ENCODE results near the gene MICB.

MICB gene

DNA sequence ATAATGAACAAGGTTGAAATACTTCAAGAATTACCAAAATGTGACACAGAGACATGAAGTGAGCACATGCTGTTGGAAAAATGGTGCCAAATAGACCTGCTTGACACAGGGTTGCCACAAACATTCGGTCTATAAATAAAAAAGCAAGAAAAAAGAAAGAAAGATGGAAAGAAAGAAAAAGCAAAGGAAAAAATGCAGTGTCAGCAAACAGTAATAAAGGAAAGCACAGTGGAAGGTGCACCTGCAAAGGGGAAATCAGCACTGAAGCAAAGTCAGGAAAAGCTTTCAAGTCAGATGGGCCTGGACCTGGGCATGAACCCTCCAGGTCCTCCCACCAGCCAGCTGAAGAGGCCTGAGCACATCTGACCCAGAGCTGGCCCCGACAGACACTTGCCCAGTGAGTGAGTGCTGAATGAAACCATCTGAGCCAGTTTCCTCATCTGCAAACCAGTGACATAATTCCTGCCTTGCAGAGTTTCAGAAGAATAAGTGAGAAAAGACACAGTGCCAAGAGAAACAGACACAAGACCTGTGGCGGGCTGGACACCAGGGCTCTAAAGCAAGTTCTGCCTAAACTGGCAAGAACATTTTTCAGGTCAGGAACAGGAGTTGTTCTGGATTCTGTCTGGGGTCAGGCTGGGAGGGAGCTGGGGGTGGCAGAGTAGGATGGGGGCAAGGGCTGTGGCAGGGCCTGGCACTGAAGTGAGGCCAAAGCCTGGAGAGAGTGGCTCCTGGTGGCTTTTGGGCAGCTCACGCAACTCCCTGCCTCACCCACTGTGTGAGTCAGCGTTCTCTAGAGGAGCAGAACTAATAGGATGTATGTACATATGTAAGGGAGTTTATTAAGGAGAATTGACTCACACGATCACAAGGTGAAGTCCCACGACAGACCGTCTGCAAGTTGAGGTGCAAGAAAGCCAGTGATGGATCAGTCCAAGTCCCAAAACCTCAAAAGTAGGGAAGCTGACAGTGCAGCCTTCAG is 23.9 kb upstream of the MICB start:
- H3K36me3 ChIP-seq (ENCODE audit: insufficient read depth, low read length): no peaks in the 10 kb centered on the region
- no peak overlapping the region for H3K4me2 ChIP-seq (ENCODE audit: low read depth, low read length, poor library complexity, severe bottlenecking)
- H2AFZ ChIP-seq (ENCODE audit: low read length): no peak overlapping the region
- H3K27me3 ChIP-seq (ENCODE audit: insufficient read depth, low read length, poor library complexity, severe bottlenecking): no peaks in the 10 kb centered on the region
- H3K4me3 ChIP-seq (ENCODE audit: low read length, poor library complexity, severe bottlenecking): no peak overlapping the region
- no peaks in the 10 kb centered on the region for H3K9me2 ChIP-seq (replicated peaks; ENCODE audit: low read depth, low read length)
- H3K4me1 ChIP-seq (ENCODE audit: insufficient read depth, low read length, poor library complexity, severe bottlenecking): no peaks in the 10 kb centered on the region
- TF ChIP-seq, protein P1, sequence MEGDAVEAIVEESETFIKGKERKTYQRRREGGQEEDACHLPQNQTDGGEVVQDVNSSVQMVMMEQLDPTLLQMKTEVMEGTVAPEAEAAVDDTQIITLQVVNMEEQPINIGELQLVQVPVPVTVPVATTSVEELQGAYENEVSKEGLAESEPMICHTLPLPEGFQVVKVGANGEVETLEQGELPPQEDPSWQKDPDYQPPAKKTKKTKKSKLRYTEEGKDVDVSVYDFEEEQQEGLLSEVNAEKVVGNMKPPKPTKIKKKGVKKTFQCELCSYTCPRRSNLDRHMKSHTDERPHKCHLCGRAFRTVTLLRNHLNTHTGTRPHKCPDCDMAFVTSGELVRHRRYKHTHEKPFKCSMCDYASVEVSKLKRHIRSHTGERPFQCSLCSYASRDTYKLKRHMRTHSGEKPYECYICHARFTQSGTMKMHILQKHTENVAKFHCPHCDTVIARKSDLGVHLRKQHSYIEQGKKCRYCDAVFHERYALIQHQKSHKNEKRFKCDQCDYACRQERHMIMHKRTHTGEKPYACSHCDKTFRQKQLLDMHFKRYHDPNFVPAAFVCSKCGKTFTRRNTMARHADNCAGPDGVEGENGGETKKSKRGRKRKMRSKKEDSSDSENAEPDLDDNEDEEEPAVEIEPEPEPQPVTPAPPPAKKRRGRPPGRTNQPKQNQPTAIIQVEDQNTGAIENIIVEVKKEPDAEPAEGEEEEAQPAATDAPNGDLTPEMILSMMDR (conservative IDR thresholded peaks at IDR 0.05; ENCODE audit: low read length): no peak
- no peak for TF ChIP-seq EZH2phosphoT487 (IDR thresholded peaks at IDR 0.05; ENCODE audit: borderline replicate concordance)
- H4K20me1 ChIP-seq (ENCODE audit: insufficient read depth, low read length, poor library complexity, severe bottlenecking): no peaks in the 10 kb centered on the region
- H3F3A ChIP-seq (ENCODE audit: low read depth): no peaks in the 10 kb centered on the region
- no peaks in the 10 kb centered on the region for H3K9me3 ChIP-seq (ENCODE audit: insufficient read depth, low read depth, low read length)
- no peak overlapping the region for H3K9ac ChIP-seq (ENCODE audit: low read depth, low read length, poor library complexity, severe bottlenecking)
- H3K79me2 ChIP-seq (ENCODE audit: insufficient read depth, low read length): no peaks in the 10 kb centered on the region

DNA sequence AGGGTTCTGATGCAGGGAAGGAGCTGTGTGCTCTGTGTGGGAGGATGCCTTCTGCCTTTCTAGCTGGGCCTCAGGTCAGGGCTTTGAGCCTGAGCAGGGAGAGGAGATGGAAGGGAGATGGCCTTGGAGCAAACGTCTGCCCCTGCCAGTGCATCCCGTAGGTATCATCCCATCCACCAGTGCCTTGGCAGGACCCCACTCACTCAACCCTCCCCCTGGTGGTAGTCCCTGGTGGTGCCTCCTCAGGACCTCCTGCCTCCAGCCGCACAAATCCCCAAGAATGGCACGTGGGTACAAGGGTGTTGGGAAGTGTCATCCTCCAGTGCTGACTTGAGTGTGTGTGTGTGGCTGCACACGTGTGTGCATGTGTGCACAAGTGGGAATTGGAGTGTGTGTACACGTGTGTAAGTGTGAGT is 23.1 kb upstream of the MICB start:
- Histone ChIP-seq H3K27me3 (ENCODE audit: insufficient read depth, low read length, poor library complexity, severe bottlenecking) (no peaks in the 10 kb centered on the region), H3K4me2 (ENCODE audit: low read depth, low read length, poor library complexity, severe bottlenecking) (no peak overlapping the region), H3F3A (ENCODE audit: low read depth) (no peaks in the 10 kb centered on the region), H3K4me1 (ENCODE audit: insufficient read depth, low read length, poor library complexity, severe bottlenecking) (no peaks in the 10 kb centered on the region), H3K36me3 (ENCODE audit: insufficient read depth, low read length) (no peaks in the 10 kb centered on the region), H2AFZ (ENCODE audit: low read length) (no peak overlapping the region), H3K9me2 (replicated peaks; ENCODE audit: low read depth, low read length) (no peaks in the 10 kb centered on the region), H3K79me2 (ENCODE audit: insufficient read depth, low read length) (no peaks in the 10 kb centered on the region), H3K4me3 (ENCODE audit: low read length, poor library complexity, severe bottlenecking) (no peak overlapping the region), H3K9me3 (ENCODE audit: insufficient read depth, low read depth, low read length) (no peaks in the 10 kb centered on the region), H4K20me1 (ENCODE audit: insufficient read depth, low read length, poor library complexity, severe bottlenecking) (no peaks in the 10 kb centered on the region), H3K9ac (ENCODE audit: low read depth, low read length, poor library complexity, severe bottlenecking) (no peak overlapping the region)
- TF ChIP-seq EZH2phosphoT487 (IDR thresholded peaks at IDR 0.05; ENCODE audit: borderline replicate concordance): no peak
- TF ChIP-seq, protein P1 (conservative IDR thresholded peaks at IDR 0.05; ENCODE audit: low read length): peak; percentile 70

DNA sequence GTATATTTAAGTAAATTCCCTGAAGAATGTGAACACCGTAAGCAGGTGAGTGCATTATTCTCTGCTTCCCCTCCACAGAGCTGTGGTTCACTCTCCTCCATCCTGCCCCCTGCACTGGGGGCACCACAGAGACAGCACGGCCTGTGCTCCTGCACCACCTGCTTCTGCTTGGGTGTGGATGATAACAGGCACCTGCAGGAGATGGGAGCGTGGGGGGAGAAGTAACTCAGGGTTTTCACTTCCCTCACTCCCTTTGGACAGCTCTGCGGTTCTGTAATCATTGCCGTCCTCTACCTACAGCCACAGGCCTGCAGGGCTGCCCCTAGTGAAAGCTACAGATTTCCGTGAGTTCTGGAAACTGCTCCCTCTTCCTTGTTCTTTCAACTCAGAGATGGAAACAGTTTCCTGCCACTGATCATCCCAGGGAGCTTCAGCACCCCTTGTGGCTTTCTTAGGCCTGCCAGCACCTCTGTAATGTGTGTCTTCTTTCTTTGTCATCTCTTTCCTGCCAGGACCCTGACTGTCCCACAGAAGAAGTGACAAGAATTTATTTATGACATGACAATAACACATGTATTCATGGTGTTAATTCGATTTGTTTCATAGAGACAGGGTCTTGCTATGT is 21.3 kb upstream of the MICB start:
- Histone ChIP-seq H3K9me3 (ENCODE audit: insufficient read depth, low read depth, low read length) (no peaks in the 10 kb centered on the region), H3K9me2 (replicated peaks; ENCODE audit: low read depth, low read length) (no peaks in the 10 kb centered on the region), H3F3A (ENCODE audit: low read depth) (no peaks in the 10 kb centered on the region), H4K20me1 (ENCODE audit: insufficient read depth, low read length, poor library complexity, severe bottlenecking) (no peaks in the 10 kb centered on the region), H3K9ac (ENCODE audit: low read depth, low read length, poor library complexity, severe bottlenecking) (no peak overlapping the region), H3K27me3 (ENCODE audit: insufficient read depth, low read length, poor library complexity, severe bottlenecking) (no peaks in the 10 kb centered on the region), H3K36me3 (ENCODE audit: insufficient read depth, low read length) (no peaks in the 10 kb centered on the region), H2AFZ (ENCODE audit: low read length) (no peak overlapping the region), H3K4me2 (ENCODE audit: low read depth, low read length, poor library complexity, severe bottlenecking) (no peak overlapping the region), H3K4me3 (ENCODE audit: low read length, poor library complexity, severe bottlenecking) (no peak overlapping the region), H3K79me2 (ENCODE audit: insufficient read depth, low read length) (no peaks in the 10 kb centered on the region), H3K4me1 (ENCODE audit: insufficient read depth, low read length, poor library complexity, severe bottlenecking) (no peaks in the 10 kb centered on the region)
- TF ChIP-seq, protein P1 (conservative IDR thresholded peaks at IDR 0.05; ENCODE audit: low read length): no peak
- TF ChIP-seq EZH2phosphoT487 (IDR thresholded peaks at IDR 0.05; ENCODE audit: borderline replicate concordance): no peak
